ENCODE data around the gene CADPS. TPM values are rescaled to one million over a fixed set of nuclear protein-coding genes. Genes with fewer than 3 reads are reported as not detected.

CADPS gene
- total and polyA plus RNA-seq, 7 donors, result 1.6 to 12.5 (median 6.2) TPM; not detected in 1

DNA sequence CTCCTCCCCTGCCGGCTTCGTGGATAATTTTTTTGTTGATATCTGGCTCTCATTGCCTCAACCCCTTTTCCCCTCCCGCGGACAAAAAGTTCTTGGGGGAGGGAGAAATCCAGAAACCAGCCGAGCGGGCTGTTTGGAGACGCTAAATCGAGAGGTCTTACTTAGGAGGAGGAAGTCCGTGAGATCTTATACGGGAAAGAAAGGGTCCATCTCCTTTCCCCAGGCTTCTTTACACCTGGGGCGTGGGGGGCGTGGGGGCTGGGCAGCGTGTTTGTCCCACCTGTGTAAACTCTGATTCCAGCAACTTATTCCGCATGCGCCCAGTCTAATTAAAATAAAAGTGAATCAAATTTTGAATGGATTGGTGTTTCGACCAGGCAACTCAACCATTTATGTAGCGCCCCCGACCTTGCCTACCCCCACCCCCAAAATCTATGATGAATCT, 364 bp upstream of the CADPS start:
- Histone ChIP-seq H3K4me1 (peaks cover 0 to 20% (median 18%) of the 10 kb centered on the region in 4 donors), H3K9me3 (no peaks in the 10 kb centered on the region), H3K27me3 (peaks cover 5 to 60% (median 28%) of the 10 kb centered on the region in 3 donors), H3K27ac (no peak overlapping the region), H3K36me3 (no peaks in the 10 kb centered on the region), H3K4me3 (peak overlapping the region in 2 of 4 donors; percentile 13 to 53)
- WGBS, 2 donors, result 6 to 10% methylated on average over 18 of the region's 18 CpGs
- intact Hi-C loops (cut with DNase I), result no loop called here
- TF ChIP-seq EP300 (IDR thresholded peaks at IDR 0.05) (no peak), POLR2A (IDR thresholded peaks at IDR 0.05) (no peak), POLR2AphosphoS5 (IDR thresholded peaks at IDR 0.05) (no peak)
- TF ChIP-seq, protein P1, sequence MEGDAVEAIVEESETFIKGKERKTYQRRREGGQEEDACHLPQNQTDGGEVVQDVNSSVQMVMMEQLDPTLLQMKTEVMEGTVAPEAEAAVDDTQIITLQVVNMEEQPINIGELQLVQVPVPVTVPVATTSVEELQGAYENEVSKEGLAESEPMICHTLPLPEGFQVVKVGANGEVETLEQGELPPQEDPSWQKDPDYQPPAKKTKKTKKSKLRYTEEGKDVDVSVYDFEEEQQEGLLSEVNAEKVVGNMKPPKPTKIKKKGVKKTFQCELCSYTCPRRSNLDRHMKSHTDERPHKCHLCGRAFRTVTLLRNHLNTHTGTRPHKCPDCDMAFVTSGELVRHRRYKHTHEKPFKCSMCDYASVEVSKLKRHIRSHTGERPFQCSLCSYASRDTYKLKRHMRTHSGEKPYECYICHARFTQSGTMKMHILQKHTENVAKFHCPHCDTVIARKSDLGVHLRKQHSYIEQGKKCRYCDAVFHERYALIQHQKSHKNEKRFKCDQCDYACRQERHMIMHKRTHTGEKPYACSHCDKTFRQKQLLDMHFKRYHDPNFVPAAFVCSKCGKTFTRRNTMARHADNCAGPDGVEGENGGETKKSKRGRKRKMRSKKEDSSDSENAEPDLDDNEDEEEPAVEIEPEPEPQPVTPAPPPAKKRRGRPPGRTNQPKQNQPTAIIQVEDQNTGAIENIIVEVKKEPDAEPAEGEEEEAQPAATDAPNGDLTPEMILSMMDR (IDR thresholded peaks at IDR 0.05), result no peak
- DNase-seq, result no peak

DNA sequence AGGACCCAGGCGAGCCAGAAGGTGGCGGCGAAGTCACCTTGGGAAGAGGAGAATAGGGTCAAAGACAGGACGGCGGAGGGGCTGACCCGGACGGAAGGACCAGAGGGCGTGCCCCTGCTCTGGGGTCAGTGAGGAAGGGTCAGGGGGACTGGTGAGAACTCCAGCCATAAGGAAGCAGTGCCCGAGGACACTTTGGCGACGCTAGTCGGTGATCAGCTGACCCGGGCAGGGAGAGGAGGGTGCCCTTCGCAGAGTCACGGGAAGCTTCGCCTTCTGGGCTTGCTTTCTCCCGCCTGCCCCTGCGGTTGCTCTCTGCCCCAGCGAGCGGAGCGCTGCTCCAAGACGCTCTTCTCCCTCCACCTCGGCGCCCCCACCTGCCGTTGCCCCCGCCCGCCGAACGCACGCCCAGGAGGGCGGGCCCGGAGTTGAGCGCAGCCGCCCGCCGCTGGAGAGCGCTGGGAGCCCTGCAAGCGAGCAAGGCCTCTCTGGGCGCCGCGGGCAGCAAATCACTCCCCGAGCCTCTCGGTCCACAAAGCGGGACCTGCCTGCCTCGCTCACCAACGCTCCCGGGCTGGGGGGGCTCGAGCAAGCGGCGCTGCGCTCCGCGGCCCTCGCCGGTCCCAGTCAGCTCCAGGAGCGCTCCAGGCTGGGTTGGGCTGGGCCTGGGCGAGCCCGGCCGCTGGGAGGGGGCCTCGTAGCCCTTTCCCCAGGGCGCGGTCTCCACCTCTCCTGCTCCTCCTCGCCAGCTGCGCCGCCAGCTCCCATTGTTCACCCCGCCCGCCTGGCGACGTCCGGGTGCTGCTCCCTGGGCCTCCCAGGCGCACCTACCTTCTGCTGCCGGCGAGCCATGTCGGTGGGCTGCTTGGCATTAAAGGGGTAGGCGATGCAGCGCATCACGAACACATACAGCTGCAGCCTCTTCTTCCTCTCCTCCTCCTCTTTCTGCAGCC, 1.2 kb downstream of the CADPS start:
- peaks cover 5 to 60% (median 28%) of the 10 kb centered on the region in 3 donors for H3K27me3 ChIP-seq
- TF ChIP-seq, protein P1 (IDR thresholded peaks at IDR 0.05), result no peak
- TF ChIP-seq POLR2A (IDR thresholded peaks at IDR 0.05) (no peak), POLR2AphosphoS5 (IDR thresholded peaks at IDR 0.05) (no peak)
- 1 to 2% methylated on average over 77 of the region's 77 CpGs for WGBS, 2 donors
- DNase-seq, result no peak
- H3K4me1 ChIP-seq, result peaks cover 0 to 20% (median 18%) of the 10 kb centered on the region in 4 donors
- H3K36me3 ChIP-seq, result no peaks in the 10 kb centered on the region
- H3K27ac ChIP-seq, result no peak overlapping the region
- H3K9me3 ChIP-seq, result no peaks in the 10 kb centered on the region
- intact Hi-C loops (cut with DNase I), result no loop called here
- H3K4me3 ChIP-seq, result peak overlapping the region; percentile 2 to 53 (median 38)

DNA sequence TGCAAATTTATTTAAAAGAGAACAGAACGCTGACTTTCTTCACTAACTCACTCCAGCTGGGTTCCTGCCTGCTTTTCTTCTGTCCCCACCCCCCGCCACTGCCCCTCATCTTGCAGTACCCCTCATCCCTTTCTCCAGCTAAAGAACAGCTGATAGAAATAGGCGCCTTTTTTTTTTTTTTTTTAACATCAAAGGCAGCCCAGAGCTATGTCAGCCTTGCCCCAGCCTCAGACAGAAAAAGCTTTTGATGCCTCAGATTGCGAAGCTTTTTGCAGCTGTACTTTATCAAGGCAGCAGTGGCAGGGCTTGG, 1.8 kb downstream of the CADPS start:
- H3K36me3 ChIP-seq, result no peaks in the 10 kb centered on the region
- H3K27ac ChIP-seq, result no peak overlapping the region
- H3K4me3 ChIP-seq, result peak overlapping the region in 3 of 4 donors; percentile 36 to 53 (median 41)
- 13 to 21% methylated on average over 4 of the region's 4 CpGs for WGBS, 2 donors
- H3K4me1 ChIP-seq, result peaks cover 0 to 20% (median 18%) of the 10 kb centered on the region in 4 donors
- intact Hi-C loops (cut with DNase I), result no loop called here
- H3K27me3 ChIP-seq, result peaks cover 5 to 60% (median 28%) of the 10 kb centered on the region in 3 donors
- TF ChIP-seq, protein P1 (IDR thresholded peaks at IDR 0.05), result no peak
- TF ChIP-seq POLR2A (IDR thresholded peaks at IDR 0.05) (no peak), EP300 (IDR thresholded peaks at IDR 0.05) (no peak), POLR2AphosphoS5 (IDR thresholded peaks at IDR 0.05) (no peak)
- H3K9me3 ChIP-seq, result no peaks in the 10 kb centered on the region
- DNase-seq, result no peak

DNA sequence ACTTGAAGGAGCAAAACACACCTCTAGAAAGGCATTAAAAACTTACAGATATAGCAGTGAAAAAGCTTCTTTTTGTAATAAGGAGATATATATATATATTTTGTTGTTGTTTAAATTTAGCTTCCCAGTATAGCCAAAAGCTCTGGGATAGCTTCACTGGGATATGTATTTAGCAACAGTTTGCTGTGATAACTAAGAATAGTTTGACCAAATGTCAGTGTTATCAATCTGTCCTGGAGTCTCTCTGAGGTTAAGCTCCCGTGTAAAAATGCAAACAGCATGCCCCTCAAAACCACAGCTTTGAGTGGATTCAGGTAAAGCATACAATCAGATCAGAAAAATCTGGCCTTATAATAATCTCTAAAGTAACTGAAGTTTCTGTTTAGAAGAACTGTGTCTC, 2.9 kb downstream of the CADPS start:
- DNase-seq, result no peak
- intact Hi-C loops (cut with DNase I), result no loop called here
- TF ChIP-seq POLR2AphosphoS5 (IDR thresholded peaks at IDR 0.05) (no peak), EP300 (IDR thresholded peaks at IDR 0.05) (no peak), POLR2A (IDR thresholded peaks at IDR 0.05) (no peak)
- TF ChIP-seq, protein P1 (IDR thresholded peaks at IDR 0.05), result no peak
- H3K9me3 ChIP-seq, result no peaks in the 10 kb centered on the region
- H3K27ac ChIP-seq, result no peak overlapping the region
- H3K4me1 ChIP-seq, result peaks cover 0 to 20% (median 18%) of the 10 kb centered on the region in 4 donors
- no peak overlapping the region for H3K4me3 ChIP-seq
- peaks cover 5 to 53% (median 28%) of the 10 kb centered on the region in 3 donors for H3K27me3 ChIP-seq
- H3K36me3 ChIP-seq, result no peaks in the 10 kb centered on the region
- WGBS, 2 donors, result 53 to 72% methylated on average over 1 of the region's 1 CpG

Measured in sigmoid colon (tissue), 7 donors.